ENCODE measurements around the gene MUC13.

Gene MUC13

GRCh38 chr3:124942613-124943012 lies 8.1 kb upstream of the MUC13 start:
- no peaks in the 10 kb centered on the region for H3K9me3 ChIP-seq (ENCODE audit: insufficient read depth, low read length, severe bottlenecking)
- no peaks in the 10 kb centered on the region for H3K4me1 ChIP-seq (ENCODE audit: insufficient read depth, low read length)
- no peak overlapping the region for H3K4me2 ChIP-seq (ENCODE audit: insufficient read depth, low read length)
- no peaks in the 10 kb centered on the region for H3K79me2 ChIP-seq (ENCODE audit: insufficient read depth, low read length)
- no peak overlapping the region for H3K9ac ChIP-seq (ENCODE audit: low read depth, low read length)
- H4K20me1 ChIP-seq (ENCODE audit: insufficient read depth, low read length): no peaks in the 10 kb centered on the region
- no peaks in the 10 kb centered on the region for H3K36me3 ChIP-seq (ENCODE audit: insufficient read depth, low read length)
- H3K4me3 ChIP-seq (ENCODE audit: low read depth in 1 of 2, low read length in 2 of 2): no peak overlapping the region
- H2AFZ ChIP-seq (ENCODE audit: low read depth, low read length): no peak overlapping the region
- ATAC-seq (ENCODE audit: insufficient read depth, low read depth): no peak
- no peaks in the 10 kb centered on the region for H3K27me3 ChIP-seq (ENCODE audit: insufficient read depth, low read length, poor library complexity)
- no peak overlapping the region for H3K27ac ChIP-seq (ENCODE audit: low read length)
- TF ChIP-seq CTCF (IDR thresholded peaks at IDR 0.05; ENCODE audit: borderline replicate concordance, extremely low read depth, low read length, poor library complexity, severe bottlenecking) (no peak), EZH2 (IDR thresholded peaks at IDR 0.05; ENCODE audit: borderline replicate concordance, low read depth, low read length, severe bottlenecking) (no peak)
- DNase-seq: no peak

GRCh38 chr3:124941771-124942170 lies 7.2 kb upstream of the MUC13 start:
- Histone ChIP-seq H4K20me1 (ENCODE audit: insufficient read depth, low read length) (no peaks in the 10 kb centered on the region), H3K4me2 (ENCODE audit: insufficient read depth, low read length) (no peak overlapping the region), H3K27ac (ENCODE audit: low read length) (no peak overlapping the region), H3K9me3 (ENCODE audit: insufficient read depth, low read length, severe bottlenecking) (no peaks in the 10 kb centered on the region), H3K4me1 (ENCODE audit: insufficient read depth, low read length) (no peaks in the 10 kb centered on the region), H2AFZ (ENCODE audit: low read depth, low read length) (no peak overlapping the region), H3K9ac (ENCODE audit: low read depth, low read length) (no peak overlapping the region), H3K27me3 (ENCODE audit: insufficient read depth, low read length, poor library complexity) (no peaks in the 10 kb centered on the region), H3K4me3 (ENCODE audit: low read depth in 1 of 2, low read length in 2 of 2) (no peak overlapping the region), H3K79me2 (ENCODE audit: insufficient read depth, low read length) (no peaks in the 10 kb centered on the region), H3K36me3 (ENCODE audit: insufficient read depth, low read length) (no peaks in the 10 kb centered on the region)
- no peak for TF ChIP-seq EZH2 (IDR thresholded peaks at IDR 0.05; ENCODE audit: borderline replicate concordance, low read depth, low read length, severe bottlenecking)
- no peak for TF ChIP-seq CTCF (IDR thresholded peaks at IDR 0.05; ENCODE audit: borderline replicate concordance, extremely low read depth, low read length, poor library complexity, severe bottlenecking)
- no peak for ATAC-seq (ENCODE audit: insufficient read depth, low read depth)
- no peak for DNase-seq

- no peak overlapping the region for H3K9ac ChIP-seq (ENCODE audit: low read depth, low read length)
- H3K4me1 ChIP-seq (ENCODE audit: insufficient read depth, low read length): no peaks in the 10 kb centered on the region
- H3K79me2 ChIP-seq (ENCODE audit: insufficient read depth, low read length): no peaks in the 10 kb centered on the region
- no peak overlapping the region for H3K4me3 ChIP-seq (ENCODE audit: low read depth in 1 of 2, low read length in 2 of 2)
- H3K4me2 ChIP-seq (ENCODE audit: insufficient read depth, low read length): no peak overlapping the region
- no peak for TF ChIP-seq CTCF (IDR thresholded peaks at IDR 0.05; ENCODE audit: borderline replicate concordance, extremely low read depth, low read length, poor library complexity, severe bottlenecking)
- TF ChIP-seq EZH2 (IDR thresholded peaks at IDR 0.05; ENCODE audit: borderline replicate concordance, low read depth, low read length, severe bottlenecking): no peak
- H3K27ac ChIP-seq (ENCODE audit: low read length): no peak overlapping the region
- no peak for ATAC-seq (ENCODE audit: insufficient read depth, low read depth)
- no peaks in the 10 kb centered on the region for H3K27me3 ChIP-seq (ENCODE audit: insufficient read depth, low read length, poor library complexity)
- H3K9me3 ChIP-seq (ENCODE audit: insufficient read depth, low read length, severe bottlenecking): no peaks in the 10 kb centered on the region
- no peaks in the 10 kb centered on the region for H4K20me1 ChIP-seq (ENCODE audit: insufficient read depth, low read length)
- no peaks in the 10 kb centered on the region for H3K36me3 ChIP-seq (ENCODE audit: insufficient read depth, low read length)
- H2AFZ ChIP-seq (ENCODE audit: low read depth, low read length): no peak overlapping the region
- DNase-seq: no peak
These were observed 5.1 kb upstream of the MUC13 start for GRCh38 chr3:124939661-124940060.

GRCh38 chr3:124938896-124939295 lies 4.3 kb upstream of the MUC13 start:
- Histone ChIP-seq H3K4me2 (ENCODE audit: insufficient read depth, low read length) (no peak overlapping the region), H4K20me1 (ENCODE audit: insufficient read depth, low read length) (no peaks in the 10 kb centered on the region), H3K79me2 (ENCODE audit: insufficient read depth, low read length) (no peaks in the 10 kb centered on the region), H3K9me3 (ENCODE audit: insufficient read depth, low read length, severe bottlenecking) (no peaks in the 10 kb centered on the region), H3K4me1 (ENCODE audit: insufficient read depth, low read length) (no peaks in the 10 kb centered on the region), H2AFZ (ENCODE audit: low read depth, low read length) (no peak overlapping the region), H3K27ac (ENCODE audit: low read length) (no peak overlapping the region), H3K36me3 (ENCODE audit: insufficient read depth, low read length) (no peaks in the 10 kb centered on the region), H3K9ac (ENCODE audit: low read depth, low read length) (no peak overlapping the region), H3K4me3 (ENCODE audit: low read depth in 1 of 2, low read length in 2 of 2) (no peak overlapping the region), H3K27me3 (ENCODE audit: insufficient read depth, low read length, poor library complexity) (no peaks in the 10 kb centered on the region)
- no peak for DNase-seq
- no peak for ATAC-seq (ENCODE audit: insufficient read depth, low read depth)
- TF ChIP-seq CTCF (IDR thresholded peaks at IDR 0.05; ENCODE audit: borderline replicate concordance, extremely low read depth, low read length, poor library complexity, severe bottlenecking) (no peak), EZH2 (IDR thresholded peaks at IDR 0.05; ENCODE audit: borderline replicate concordance, low read depth, low read length, severe bottlenecking) (no peak)
